Tibial nerve (tissue), 4 donors: ENCODE measurements around the gene SORCS2. TPM values are rescaled to one million over a fixed set of nuclear protein-coding genes. Genes with fewer than 3 reads are reported as not detected.

Experiments used
- DNase-seq, 2 donors: peaks; one replicate each; pipeline ENCODE4 v3.0.0-alpha.2; 2019; ENCODE audit warnings: low spot score in 2 of 2
- H3K27ac ChIP-seq, 4 donors: fragments of 200-600 bp; sonication (generic) in 3 of 4; one replicate each; pipeline ENCODE4 v1.5.1; 2017 to 2019; ENCODE audit warnings: mild to moderate bottlenecking in 1 of 4
- H3K27me3 ChIP-seq, 2 donors: fragments of 200-600 bp; sonication (generic) in 1 of 2; one replicate each; pipeline versions ENCODE4 v1.5.1 to v1.6.0; 2017 to 2019
- H3K36me3 ChIP-seq, 3 donors: fragments of 200-600 bp; sonication (generic); one replicate each; pipeline ENCODE4 v1.5.1; 2018 to 2019
- H3K4me1 ChIP-seq, 4 donors: fragments of 200-600 bp; sonication (generic) in 3 of 4; one replicate each; pipeline ENCODE4 v1.5.1; 2017 to 2019
- H3K4me3 ChIP-seq, 4 donors: fragments of 200-600 bp; sonication (generic) in 3 of 4; one replicate each; pipeline ENCODE4 v1.5.1; 2017 to 2019; ENCODE audit warnings: mild to moderate bottlenecking in 1 of 4, moderate library complexity in 1 of 4
- H3K9me3 ChIP-seq, 4 donors: fragments of 200-600 bp; sonication (generic) in 3 of 4; one replicate each; pipeline ENCODE4 v1.5.1; 2017 to 2019
- EP300 ChIP-seq, 2 donors: sonication (generic); formaldehyde crosslinking; IDR thresholded peaks; one replicate each; pipeline ENCODE4 v1.6.1; 2017; ENCODE audit warnings: antibody characterized with exemption in 2 of 2, mild to moderate bottlenecking in 1 of 2
- POLR2A ChIP-seq, 2 donors: fragments of 450-650 bp; IDR thresholded peaks; one replicate each; pipeline ENCODE4 v1.6.1; 2017; ENCODE audit warnings: antibody characterized with exemption in 2 of 2, mild to moderate bottlenecking in 2 of 2, moderate library complexity in 2 of 2
- WGBS, 2 donors: methylation state at CpG; one replicate each; pipeline ENCODE4 v1.1.5; 2018; 5-methylcytosine and 5-hydroxymethylcytosine counted together
- total RNA-seq, 4 donors: library from RNA; depleted of rRNA; stranded (reverse); fragments of >200 nt; gene quantifications; one replicate each; pipeline ENCODE4 v1.1.0, GENCODE V29; 2016
- TF ChIP-seq, protein P1 (sequence below), 5 experiments: fragments of 200-600 bp in 3 of 5; fragments of 450-650 bp in 2 of 5; sonication (generic) in 3 of 5; IDR thresholded peaks; one replicate each; pipeline ENCODE4 v1.5.1; 2016 to 2019; ENCODE audit warnings: antibody characterized with exemption in 5 of 5, mild to moderate bottlenecking in 3 of 5, moderate library complexity in 2 of 5

The SORCS2 gene
- total RNA-seq, 4 donors from 2014 or later = 15.6 to 48.9 (median 38.3) TPM

GRCh38 chr4:7787681-7788141, 595.4 kb downstream of the SORCS2 start:
- Histone ChIP-seq H3K9me3 (no peaks in the 10 kb centered on the region), H3K36me3 (peaks cover 0 to 37% (median 0%) of the 10 kb centered on the region in 3 donors), H3K4me3 (no peak overlapping the region), H3K27ac (no peak overlapping the region), H3K27me3 (no peaks in the 10 kb centered on the region), H3K4me1 (peaks cover 0 to 16% (median 2%) of the 10 kb centered on the region in 4 donors)
- DNase-seq = no peak
- TF ChIP-seq POLR2A (IDR thresholded peaks at IDR 0.05) (no peak), EP300 (IDR thresholded peaks at IDR 0.05) (no peak)
- TF ChIP-seq, protein P1, sequence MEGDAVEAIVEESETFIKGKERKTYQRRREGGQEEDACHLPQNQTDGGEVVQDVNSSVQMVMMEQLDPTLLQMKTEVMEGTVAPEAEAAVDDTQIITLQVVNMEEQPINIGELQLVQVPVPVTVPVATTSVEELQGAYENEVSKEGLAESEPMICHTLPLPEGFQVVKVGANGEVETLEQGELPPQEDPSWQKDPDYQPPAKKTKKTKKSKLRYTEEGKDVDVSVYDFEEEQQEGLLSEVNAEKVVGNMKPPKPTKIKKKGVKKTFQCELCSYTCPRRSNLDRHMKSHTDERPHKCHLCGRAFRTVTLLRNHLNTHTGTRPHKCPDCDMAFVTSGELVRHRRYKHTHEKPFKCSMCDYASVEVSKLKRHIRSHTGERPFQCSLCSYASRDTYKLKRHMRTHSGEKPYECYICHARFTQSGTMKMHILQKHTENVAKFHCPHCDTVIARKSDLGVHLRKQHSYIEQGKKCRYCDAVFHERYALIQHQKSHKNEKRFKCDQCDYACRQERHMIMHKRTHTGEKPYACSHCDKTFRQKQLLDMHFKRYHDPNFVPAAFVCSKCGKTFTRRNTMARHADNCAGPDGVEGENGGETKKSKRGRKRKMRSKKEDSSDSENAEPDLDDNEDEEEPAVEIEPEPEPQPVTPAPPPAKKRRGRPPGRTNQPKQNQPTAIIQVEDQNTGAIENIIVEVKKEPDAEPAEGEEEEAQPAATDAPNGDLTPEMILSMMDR (IDR thresholded peaks at IDR 0.05) = no peak
- 90 to 92% methylated on average over 23 to 30 of the region's 30 CpGs for WGBS, 2 donors

DNA sequence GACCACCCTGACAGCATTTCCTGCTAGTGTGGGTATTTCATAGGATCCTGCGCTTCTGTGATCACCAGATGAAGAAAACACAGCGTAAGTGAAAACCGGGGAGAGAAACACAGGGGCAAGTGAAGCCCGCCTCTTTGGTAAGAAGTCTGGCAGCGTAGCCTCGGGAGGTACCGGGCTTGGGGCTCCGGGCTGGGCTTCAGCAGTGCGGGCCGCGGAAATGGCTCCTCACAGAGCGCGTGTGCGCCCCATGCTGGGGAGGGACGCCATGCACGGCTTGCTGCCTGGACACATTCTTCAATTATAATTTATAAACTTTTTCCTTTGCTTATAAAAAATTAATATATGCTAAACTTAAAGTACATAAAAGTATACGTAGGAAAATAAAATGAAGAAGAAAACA, 595.9 kb downstream of the SORCS2 start:
- no peak overlapping the region for H3K27ac ChIP-seq
- H3K4me1 ChIP-seq = peaks cover 0 to 15% (median 4%) of the 10 kb centered on the region in 4 donors
- no peaks in the 10 kb centered on the region for H3K27me3 ChIP-seq
- peaks cover 0 to 40% (median 0%) of the 10 kb centered on the region in 3 donors for H3K36me3 ChIP-seq
- WGBS, 2 donors = 92 to 93% methylated on average over 17 of the region's 17 CpGs
- no peak for DNase-seq
- H3K4me3 ChIP-seq = no peak overlapping the region
- no peaks in the 10 kb centered on the region for H3K9me3 ChIP-seq
- TF ChIP-seq POLR2A (IDR thresholded peaks at IDR 0.05) (no peak), EP300 (IDR thresholded peaks at IDR 0.05) (no peak)
- TF ChIP-seq, protein P1 (IDR thresholded peaks at IDR 0.05) = no peak

DNA sequence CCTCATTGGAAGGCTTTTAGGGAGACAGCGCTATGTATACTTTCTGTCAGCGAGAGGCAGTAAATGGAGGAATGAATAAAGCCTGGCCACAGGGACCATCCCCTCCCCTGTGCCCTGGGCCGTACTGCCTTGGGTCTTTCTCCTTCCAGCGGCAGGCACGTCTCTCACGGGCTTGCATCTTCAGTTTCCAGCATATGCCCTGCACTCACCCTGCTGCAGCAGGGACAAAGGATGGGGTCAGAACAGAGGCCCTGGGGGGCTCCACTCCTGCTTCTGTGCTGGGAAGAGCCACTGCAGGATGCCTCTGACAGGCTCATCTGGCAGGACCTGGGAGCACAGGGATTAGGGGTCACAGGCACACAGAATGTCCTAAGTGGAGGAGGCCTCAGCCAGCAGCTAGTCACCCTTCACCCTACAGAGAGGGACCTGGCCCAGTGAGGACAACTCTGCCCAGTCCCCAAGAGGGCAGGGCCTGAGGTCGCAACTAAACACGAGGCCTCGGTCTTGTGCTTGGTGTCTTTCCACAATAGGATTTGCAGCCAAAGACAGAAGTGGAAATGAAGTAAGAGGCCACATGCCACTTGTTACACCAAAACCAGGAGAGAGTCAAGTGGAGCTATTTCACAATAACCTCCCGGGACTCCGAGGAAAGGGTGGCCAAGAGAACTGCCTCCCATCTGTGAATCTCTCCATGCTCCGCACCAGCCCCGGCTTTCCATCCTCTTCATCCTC, 596.5 kb downstream of the SORCS2 start:
- H3K36me3 ChIP-seq = peaks cover 0 to 42% (median 0%) of the 10 kb centered on the region in 3 donors
- peak in 1 of 2 donors; percentile 68 for DNase-seq
- peak; percentile 20 to 74 for TF ChIP-seq EP300 (IDR thresholded peaks at IDR 0.05)
- TF ChIP-seq, protein P1 (IDR thresholded peaks at IDR 0.05) = no peak
- H3K4me3 ChIP-seq = no peak overlapping the region
- H3K4me1 ChIP-seq = peaks cover 0 to 15% (median 4%) of the 10 kb centered on the region in 4 donors
- 73 to 75% methylated on average over 12 of the region's 13 CpGs for WGBS, 2 donors
- peak overlapping the region in 1 of 4 donors; percentile 57 for H3K27ac ChIP-seq
- H3K27me3 ChIP-seq = no peaks in the 10 kb centered on the region
- H3K9me3 ChIP-seq = no peaks in the 10 kb centered on the region

GRCh38 chr4:7790023-7790422, 597.7 kb downstream of the SORCS2 start:
- Histone ChIP-seq H3K4me3 (no peak overlapping the region), H3K36me3 (peaks cover 0 to 33% (median 0%) of the 10 kb centered on the region in 3 donors)
- DNase-seq = no peak

DNA sequence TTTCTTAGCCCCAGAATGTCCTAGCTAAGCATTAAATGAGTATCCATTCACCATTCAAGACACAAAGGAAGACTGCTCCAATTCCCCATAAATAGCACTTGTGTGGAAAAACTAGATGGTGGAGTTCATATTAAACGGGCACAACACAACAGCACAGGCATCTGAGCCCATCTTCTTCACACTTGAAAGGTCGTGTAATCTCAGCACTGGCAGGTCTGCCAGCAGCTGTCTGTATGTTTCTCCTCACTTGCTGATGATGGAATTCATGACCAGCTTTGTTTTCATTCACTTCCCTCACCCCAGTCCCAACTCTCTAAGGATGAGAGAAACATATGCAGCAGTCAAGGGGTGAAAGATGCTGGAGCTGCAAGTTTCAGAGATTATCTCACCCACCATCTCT, 598.7 kb downstream of the SORCS2 start:
- H3K27ac ChIP-seq = no peak overlapping the region
- no peaks in the 10 kb centered on the region for H3K9me3 ChIP-seq
- no peak for DNase-seq
- no peaks in the 10 kb centered on the region for H3K27me3 ChIP-seq
- TF ChIP-seq EP300 (IDR thresholded peaks at IDR 0.05) (no peak), POLR2A (IDR thresholded peaks at IDR 0.05) (no peak)
- TF ChIP-seq, protein P1 (IDR thresholded peaks at IDR 0.05) = no peak
- 40 to 53% methylated on average over 2 of the region's 2 CpGs for WGBS, 2 donors
- H3K4me3 ChIP-seq = no peak overlapping the region
- H3K36me3 ChIP-seq = peaks cover 0 to 23% (median 0%) of the 10 kb centered on the region in 3 donors
- H3K4me1 ChIP-seq = peaks cover 0 to 15% (median 4%) of the 10 kb centered on the region in 4 donors

More at GRCh38 chr4:7790023-7790422, 597.7 kb downstream of the SORCS2 start:
- H3K27ac ChIP-seq = no peak overlapping the region
- WGBS, 2 donors = 38 to 46% methylated on average over 2 of the region's 2 CpGs
- no peaks in the 10 kb centered on the region for H3K27me3 ChIP-seq
- TF ChIP-seq, protein P1 (IDR thresholded peaks at IDR 0.05) = no peak
- TF ChIP-seq POLR2A (IDR thresholded peaks at IDR 0.05) (no peak), EP300 (IDR thresholded peaks at IDR 0.05) (no peak)
- H3K9me3 ChIP-seq = no peaks in the 10 kb centered on the region
- peaks cover 0 to 15% (median 4%) of the 10 kb centered on the region in 4 donors for H3K4me1 ChIP-seq
